ENCODE measurements around the gene TMPRSS13. TPM values are rescaled to one million over a fixed set of nuclear protein-coding genes. Genes with fewer than 3 reads are reported as not detected.

The TMPRSS13 gene
- polyA plus RNA-seq, 1 donor from 2014 or later, result not detected

GRCh38 chr11:117906126-117906525 is 23.1 kb downstream of the TMPRSS13 start:
- Histone ChIP-seq H3K79me2 (replicated peaks; ENCODE audit: insufficient read depth, low read length) (no peaks in the 10 kb centered on the region), H3K9ac (ENCODE audit: low read length) (no peak overlapping the region), H3K9me2 (ENCODE audit: insufficient read depth, low read length) (no peaks in the 10 kb centered on the region), H3F3A (ENCODE audit: insufficient read depth, low read length, poor library complexity, severe bottlenecking) (no peaks in the 10 kb centered on the region), H4K20me1 (ENCODE audit: insufficient read depth) (no peaks in the 10 kb centered on the region), H3K9me3 (ENCODE audit: low read length) (no peaks in the 10 kb centered on the region), H3K27ac (ENCODE audit: low read length) (no peak overlapping the region), H3K4me3 (ENCODE audit: low read length) (no peak overlapping the region), H3K4me2 (ENCODE audit: low read length) (no peak overlapping the region), H3K27me3 (ENCODE audit: insufficient read depth, low read depth, low read length) (no peaks in the 10 kb centered on the region), H2AFZ (ENCODE audit: low read depth, low read length) (no peak overlapping the region), H3K36me3 (ENCODE audit: insufficient read depth, low read length) (no peaks in the 10 kb centered on the region)
- no peak for TF ChIP-seq REST (IDR thresholded peaks at IDR 0.05; ENCODE audit: borderline replicate concordance)
- TF ChIP-seq POLR2AphosphoS5 (IDR thresholded peaks at IDR 0.05), result no peak
- no peak for TF ChIP-seq CTCF (IDR thresholded peaks at IDR 0.05; ENCODE audit: poor library complexity, severe bottlenecking)
- TF ChIP-seq EZH2 (IDR thresholded peaks at IDR 0.05; ENCODE audit: borderline replicate concordance, insufficient read depth, low read length, poor library complexity, severe bottlenecking), result no peak

GRCh38 chr11:117905524-117905923 is 23.7 kb downstream of the TMPRSS13 start:
- H3K4me3 ChIP-seq (ENCODE audit: low read length), result no peak overlapping the region
- no peak overlapping the region for H3K4me2 ChIP-seq (ENCODE audit: low read length)
- no peaks in the 10 kb centered on the region for H3F3A ChIP-seq (ENCODE audit: insufficient read depth, low read length, poor library complexity, severe bottlenecking)
- H3K36me3 ChIP-seq (ENCODE audit: insufficient read depth, low read length), result no peaks in the 10 kb centered on the region
- TF ChIP-seq EP300 (conservative IDR thresholded peaks at IDR 0.05; ENCODE audit: poor library complexity, severe bottlenecking), result no peak
- TF ChIP-seq MXI1 (conservative IDR thresholded peaks at IDR 0.05; ENCODE audit: poor library complexity, severe bottlenecking), result no peak
- TF ChIP-seq RAD21 (conservative IDR thresholded peaks at IDR 0.05), result no peak
- TF ChIP-seq EZH2 (IDR thresholded peaks at IDR 0.05; ENCODE audit: borderline replicate concordance, insufficient read depth, low read length, poor library complexity, severe bottlenecking), result no peak
- TF ChIP-seq REST (IDR thresholded peaks at IDR 0.05; ENCODE audit: borderline replicate concordance), result no peak
- no peak for TF ChIP-seq CTCF (IDR thresholded peaks at IDR 0.05; ENCODE audit: poor library complexity, severe bottlenecking)
- TF ChIP-seq TAF1 (IDR thresholded peaks at IDR 0.05; ENCODE audit: low read depth), result no peak
- no peak for TF ChIP-seq POLR2AphosphoS5 (IDR thresholded peaks at IDR 0.05)
- TF ChIP-seq SMC3 (conservative IDR thresholded peaks at IDR 0.05; ENCODE audit: poor library complexity), result no peak
- H3K9me3 ChIP-seq (ENCODE audit: low read length), result no peaks in the 10 kb centered on the region
- H3K27ac ChIP-seq (ENCODE audit: low read length), result no peak overlapping the region
- no peak overlapping the region for H3K9ac ChIP-seq (ENCODE audit: low read length)
- no peaks in the 10 kb centered on the region for H3K79me2 ChIP-seq (replicated peaks; ENCODE audit: insufficient read depth, low read length)
- no peaks in the 10 kb centered on the region for H3K9me2 ChIP-seq (ENCODE audit: insufficient read depth, low read length)
- no peaks in the 10 kb centered on the region for H4K20me1 ChIP-seq (ENCODE audit: insufficient read depth)
- no peak overlapping the region for H2AFZ ChIP-seq (ENCODE audit: low read depth, low read length)
- H3K27me3 ChIP-seq (ENCODE audit: insufficient read depth, low read depth, low read length), result no peaks in the 10 kb centered on the region

Measured in neural cell (in vitro differentiated cells).